Type B pancreatic cell (in vitro differentiated cells): ENCODE measurements around the gene SPATA24. TPM values are rescaled to one million over a fixed set of nuclear protein-coding genes. Genes with fewer than 3 reads are reported as not detected.

ENCODE experiments used
- DNase-seq: peaks from one replicate; pipeline ENCODE4 v3.0.0; 2021; ENCODE audit warnings: mixed read lengths; ENCODE audit not compliant: unreplicated experiment; ENCODE audit errors: extremely low spot score
- H3K27ac Mint-ChIP-seq: 2 replicates; pipeline ENCODE4 v1.8.0; 2021; ENCODE audit warnings: mild to moderate bottlenecking, mixed read lengths
- H3K27me3 Mint-ChIP-seq: 2 replicates; pipeline ENCODE4 v1.8.0; 2021; ENCODE audit warnings: mixed read lengths
- H3K36me3 Mint-ChIP-seq: 2 replicates; pipeline ENCODE4 v1.8.0; 2021; ENCODE audit warnings: mixed read lengths
- H3K4me1 Mint-ChIP-seq: one replicate; pipeline ENCODE4 v1.8.0; 2021; ENCODE audit warnings: mixed read lengths; ENCODE audit not compliant: unreplicated experiment
- H3K4me3 Mint-ChIP-seq: 2 replicates; pipeline ENCODE4 v1.8.0; 2021; ENCODE audit warnings: mild to moderate bottlenecking, mixed read lengths
- H3K9me3 Mint-ChIP-seq: 2 replicates; pipeline ENCODE4 v1.8.0; 2021; ENCODE audit warnings: mixed read lengths
- total RNA-seq: library from RNA; stranded (reverse); gene quantifications from 2 replicates; pipeline ENCODE4 v1.2.1, GENCODE V29; 2021; ENCODE audit warnings: low replicate concordance
- TF ChIP-seq, protein P1 (sequence below): fragments of 200-600 bp; sonication (generic); conservative IDR thresholded peaks from 2 replicates; pipeline ENCODE4 v1.5.0; 2021; ENCODE audit warnings: antibody characterized with exemption, mild to moderate bottlenecking

Gene SPATA24
- total RNA-seq, 1 donor from 2014 or later = 7.1 TPM

DNA sequence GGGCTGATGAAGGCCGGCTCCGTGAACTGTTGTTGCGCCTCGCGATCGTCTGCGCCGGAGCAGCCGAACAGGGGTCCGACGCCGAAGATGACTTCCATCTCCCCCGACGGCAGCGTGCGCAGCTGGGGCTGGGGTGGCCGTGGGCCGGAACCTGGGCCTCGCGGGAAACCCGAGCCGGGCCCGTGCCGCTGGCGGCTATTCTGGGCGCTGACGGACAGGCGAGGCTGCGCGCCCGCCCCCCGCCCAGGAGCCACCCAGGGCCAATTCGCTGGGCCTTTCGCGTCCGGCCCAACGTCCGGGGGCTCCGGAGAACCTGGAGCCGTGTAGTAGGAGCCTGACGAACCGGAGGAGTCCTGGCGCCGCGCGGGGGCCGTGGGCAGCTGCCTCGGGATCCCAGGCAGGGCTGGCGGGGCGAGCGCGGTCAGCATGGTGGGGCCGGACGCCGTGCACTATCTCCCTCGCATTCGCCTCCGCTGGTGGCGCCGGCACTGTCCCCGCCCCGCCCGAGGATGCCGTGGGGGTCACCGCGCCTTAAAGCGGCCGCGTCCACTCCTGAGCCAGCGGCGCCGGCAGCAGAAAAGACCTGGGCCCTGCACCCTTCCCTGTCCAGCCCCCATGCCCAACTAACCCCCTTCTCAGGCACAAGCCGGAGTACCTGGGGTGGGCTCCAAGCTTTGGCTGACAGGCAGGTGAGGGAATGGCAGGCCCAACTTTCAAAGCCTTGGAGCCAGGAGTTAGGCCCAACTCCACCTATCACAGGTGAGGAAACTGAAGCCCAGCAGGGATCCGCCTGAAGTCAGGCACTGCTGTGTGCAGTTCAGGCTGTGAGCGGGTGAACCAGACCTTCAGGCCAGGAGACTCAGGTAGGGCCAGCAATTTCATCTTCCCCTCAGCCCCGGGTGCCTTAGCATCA, 9.0 kb downstream of the SPATA24 start, which contains the start of gene PROB1:
TSS of gene PROB1 (minus strand) at position 451 of the 913 bp plus-strand sequence. CDS start at position 428, 23 bp downstream.
- no peaks in the 10 kb centered on the region for H3K9me3 Mint-ChIP-seq
- peak within 1 kb of the TSS; percentile 57 for H3K4me3 Mint-ChIP-seq
- H3K27me3 Mint-ChIP-seq = peaks cover 52% of the 10 kb centered on the region
- H3K4me1 Mint-ChIP-seq = peaks cover 4% of the 10 kb centered on the region
- H3K27ac Mint-ChIP-seq = no peak within 1 kb of the TSS
- no peak for DNase-seq
- peaks cover 4% of the 10 kb centered on the region for H3K36me3 Mint-ChIP-seq
- TF ChIP-seq, protein P1, sequence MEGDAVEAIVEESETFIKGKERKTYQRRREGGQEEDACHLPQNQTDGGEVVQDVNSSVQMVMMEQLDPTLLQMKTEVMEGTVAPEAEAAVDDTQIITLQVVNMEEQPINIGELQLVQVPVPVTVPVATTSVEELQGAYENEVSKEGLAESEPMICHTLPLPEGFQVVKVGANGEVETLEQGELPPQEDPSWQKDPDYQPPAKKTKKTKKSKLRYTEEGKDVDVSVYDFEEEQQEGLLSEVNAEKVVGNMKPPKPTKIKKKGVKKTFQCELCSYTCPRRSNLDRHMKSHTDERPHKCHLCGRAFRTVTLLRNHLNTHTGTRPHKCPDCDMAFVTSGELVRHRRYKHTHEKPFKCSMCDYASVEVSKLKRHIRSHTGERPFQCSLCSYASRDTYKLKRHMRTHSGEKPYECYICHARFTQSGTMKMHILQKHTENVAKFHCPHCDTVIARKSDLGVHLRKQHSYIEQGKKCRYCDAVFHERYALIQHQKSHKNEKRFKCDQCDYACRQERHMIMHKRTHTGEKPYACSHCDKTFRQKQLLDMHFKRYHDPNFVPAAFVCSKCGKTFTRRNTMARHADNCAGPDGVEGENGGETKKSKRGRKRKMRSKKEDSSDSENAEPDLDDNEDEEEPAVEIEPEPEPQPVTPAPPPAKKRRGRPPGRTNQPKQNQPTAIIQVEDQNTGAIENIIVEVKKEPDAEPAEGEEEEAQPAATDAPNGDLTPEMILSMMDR = no peak

DNA sequence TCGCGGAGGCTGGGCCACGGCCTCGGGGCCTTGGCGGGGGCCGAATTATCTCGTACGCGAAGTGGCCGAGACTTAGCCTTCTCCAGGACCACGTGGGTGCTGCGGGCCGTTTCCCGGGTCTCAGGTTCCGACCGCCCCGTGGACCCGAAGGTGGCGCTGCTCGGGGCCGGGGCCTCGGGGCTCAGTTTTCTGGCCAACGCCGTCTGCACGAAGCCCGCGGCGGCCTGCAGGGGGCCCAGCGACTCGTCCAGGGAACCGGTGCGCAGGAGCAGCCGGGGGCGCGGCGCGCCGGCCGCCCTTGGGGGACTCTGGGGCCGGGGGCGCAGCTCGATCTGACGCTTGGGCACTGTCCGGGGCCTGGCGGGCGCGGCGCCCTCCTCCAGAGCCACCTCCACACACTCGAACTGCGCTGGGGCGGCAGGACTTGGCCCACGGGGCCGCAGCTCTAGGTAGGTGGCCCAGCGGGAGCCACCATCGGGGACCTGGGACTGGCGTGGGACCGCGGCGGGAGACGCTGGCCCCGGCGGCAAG, 9.7 kb downstream of the SPATA24 start:
- Mint-ChIP-seq H3K27ac (no peak overlapping the region), H3K9me3 (no peaks in the 10 kb centered on the region), H3K4me1 (peaks cover 4% of the 10 kb centered on the region), H3K27me3 (peaks cover 52% of the 10 kb centered on the region), H3K4me3 (no peak overlapping the region), H3K36me3 (peaks cover 4% of the 10 kb centered on the region)
- DNase-seq = no peak
- TF ChIP-seq, protein P1 = peak; percentile 74

DNA sequence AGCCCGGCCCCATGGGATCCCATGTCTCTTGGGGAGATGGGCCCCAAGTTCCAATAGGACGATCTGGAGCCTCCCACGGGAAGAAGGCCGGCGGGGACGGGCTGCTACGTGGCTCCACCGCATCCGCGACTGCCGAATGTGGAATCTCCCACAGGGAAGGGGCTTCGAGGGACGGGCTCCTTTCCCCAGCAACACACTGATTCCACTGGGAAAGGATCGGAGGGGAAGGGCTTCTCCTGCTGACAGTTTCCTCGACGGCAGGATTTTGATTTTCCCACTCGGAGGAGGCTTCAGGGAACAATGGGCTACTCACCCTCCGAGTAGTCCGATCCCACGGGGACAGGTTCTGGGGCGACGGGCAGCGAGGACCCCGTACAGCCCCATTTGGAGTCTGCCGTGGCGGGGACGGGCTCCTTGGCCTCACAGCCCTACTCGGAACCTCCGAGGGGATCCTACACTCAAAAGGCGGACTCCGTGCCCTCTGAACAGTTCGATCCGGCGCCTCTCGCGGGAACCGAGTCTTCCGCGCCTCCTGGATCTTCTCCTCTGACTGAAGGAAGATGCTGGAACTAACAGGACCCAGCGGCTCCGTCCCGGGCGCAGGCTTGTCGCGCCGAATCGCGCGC, 10.3 kb downstream of the SPATA24 start:
- Mint-ChIP-seq H3K9me3 (no peaks in the 10 kb centered on the region), H3K4me1 (peaks cover 4% of the 10 kb centered on the region), H3K27ac (peak overlapping the region; percentile 61), H3K27me3 (peaks cover 52% of the 10 kb centered on the region), H3K4me3 (peak overlapping the region; percentile 86), H3K36me3 (peaks cover 4% of the 10 kb centered on the region)
- DNase-seq = no peak
- TF ChIP-seq, protein P1 = no peak

DNA sequence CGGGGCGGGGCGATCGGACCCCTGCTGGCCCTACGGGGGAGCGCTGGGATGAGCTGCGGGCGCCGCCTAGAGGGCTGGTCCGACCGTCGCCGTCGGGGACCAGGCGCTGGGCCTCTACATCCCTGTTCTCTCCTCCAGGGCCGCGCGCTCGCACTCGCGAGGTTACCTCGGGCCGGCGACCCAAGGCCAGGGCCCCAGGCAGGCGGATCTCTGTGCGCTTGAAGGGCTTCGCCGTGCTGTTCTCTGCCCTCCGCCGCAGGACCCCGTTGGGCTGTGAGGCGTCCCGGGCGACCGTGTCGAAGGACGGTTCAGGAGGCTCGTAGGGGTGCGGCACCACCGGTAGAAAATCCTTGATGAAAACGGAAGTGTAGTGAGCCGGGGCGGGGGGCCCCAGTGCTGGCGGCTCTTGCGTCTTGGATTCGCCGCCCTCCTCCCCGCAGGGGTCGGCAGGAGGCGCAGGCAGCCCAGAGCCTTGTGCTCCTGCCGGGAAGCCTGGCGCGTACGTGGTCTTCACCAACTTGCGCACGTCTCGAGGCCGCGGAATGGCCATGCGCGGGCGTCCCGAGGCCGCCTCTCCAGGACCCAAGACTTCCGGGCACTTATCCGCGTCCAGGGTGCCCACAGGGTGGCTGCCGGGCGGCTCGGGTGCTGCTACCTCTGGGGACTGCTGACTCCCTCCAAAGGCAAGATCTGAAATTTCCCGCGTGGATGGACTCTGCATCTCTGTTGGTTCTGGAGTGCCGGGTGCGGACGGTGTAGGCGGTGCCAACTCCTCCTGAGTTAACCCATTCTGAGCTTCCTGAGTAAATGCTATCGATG, 11.0 kb downstream of the SPATA24 start:
- H3K9me3 Mint-ChIP-seq = no peaks in the 10 kb centered on the region
- H3K4me1 Mint-ChIP-seq = peaks cover 4% of the 10 kb centered on the region
- H3K36me3 Mint-ChIP-seq = peaks cover 4% of the 10 kb centered on the region
- peaks cover 52% of the 10 kb centered on the region for H3K27me3 Mint-ChIP-seq
- TF ChIP-seq, protein P1 = peak; percentile 80
- no peak for DNase-seq
- H3K27ac Mint-ChIP-seq = peak overlapping the region; percentile 61
- H3K4me3 Mint-ChIP-seq = peak overlapping the region; percentile 86

DNA sequence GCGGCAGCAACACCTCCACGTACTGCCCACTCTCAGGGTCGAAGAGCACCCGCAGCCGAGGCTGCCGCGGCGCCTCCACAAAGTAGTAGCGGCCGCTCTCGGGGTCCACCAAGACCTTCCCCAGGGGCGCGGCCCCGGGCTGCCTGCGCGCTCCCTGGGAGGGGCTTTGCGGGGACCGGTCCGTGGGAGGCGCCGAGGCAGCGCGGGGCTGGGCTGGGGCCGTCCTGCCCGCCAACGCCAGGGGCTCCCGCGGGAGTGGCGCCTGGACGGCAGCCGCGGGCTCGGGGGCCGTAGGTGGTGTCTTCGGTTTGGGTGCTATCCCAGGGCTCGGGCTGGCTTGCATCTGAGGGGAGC, 11.6 kb downstream of the SPATA24 start:
- Mint-ChIP-seq H3K9me3 (no peaks in the 10 kb centered on the region), H3K27me3 (peaks cover 52% of the 10 kb centered on the region), H3K4me3 (no peak overlapping the region), H3K4me1 (peaks cover 4% of the 10 kb centered on the region), H3K36me3 (peaks cover 4% of the 10 kb centered on the region), H3K27ac (no peak overlapping the region)
- DNase-seq = no peak
- TF ChIP-seq, protein P1 = no peak
